Measurements from ENCODE around the gene USP54.
"Not testable (repeated sequence)": the region's sequence is repeated elsewhere in the genome, so short reads cannot be mapped to it uniquely, and the experiment has no call there.

The USP54 gene

GRCh38 chr10:73614720-73615119, 23.6 kb upstream of the USP54 start:
- peaks cover 6% of the 10 kb centered on the region for H3K36me3 ChIP-seq (ENCODE audit: insufficient read depth, low read length)
- H3K4me3 ChIP-seq (ENCODE audit: low read length) = no peak overlapping the region
- H3K4me1 ChIP-seq (ENCODE audit: insufficient read depth, low read length) = no peaks in the 10 kb centered on the region
- no peaks in the 10 kb centered on the region for H3K27me3 ChIP-seq (ENCODE audit: insufficient read depth, low read length)
- H2AFZ ChIP-seq (ENCODE audit: low read depth, low read length) = no peak overlapping the region
- no peaks in the 10 kb centered on the region for H3K9me3 ChIP-seq (ENCODE audit: low read length)

- Histone ChIP-seq H2AFZ (ENCODE audit: low read depth, low read length) (no peak overlapping the region), H3K4me3 (ENCODE audit: low read length) (no peak overlapping the region), H3K9me3 (ENCODE audit: low read length) (no peaks in the 10 kb centered on the region), H3K27me3 (ENCODE audit: insufficient read depth, low read length) (no peaks in the 10 kb centered on the region), H3K4me1 (ENCODE audit: insufficient read depth, low read length) (no peaks in the 10 kb centered on the region), H3K36me3 (ENCODE audit: insufficient read depth, low read length) (peaks cover 3% of the 10 kb centered on the region)
Observed at GRCh38 chr10:73609116-73609515, 18.0 kb upstream of the USP54 start.

GRCh38 chr10:73601486-73601921, 10.4 kb upstream of the USP54 start:
- Histone ChIP-seq H3K4me3 (ENCODE audit: low read length) (no peak overlapping the region), H3K4me1 (ENCODE audit: insufficient read depth, low read length) (peaks cover 5% of the 10 kb centered on the region), H2AFZ (ENCODE audit: low read depth, low read length) (no peak overlapping the region), H3K27me3 (ENCODE audit: insufficient read depth, low read length) (no peaks in the 10 kb centered on the region), H3K36me3 (ENCODE audit: insufficient read depth, low read length) (no peaks in the 10 kb centered on the region), H3K9me3 (ENCODE audit: low read length) (no peaks in the 10 kb centered on the region)

GRCh38 chr10:73597346-73597745, 6.2 kb upstream of the USP54 start:
- Histone ChIP-seq H3K9me3 (ENCODE audit: low read length) (no peaks in the 10 kb centered on the region), H3K4me1 (ENCODE audit: insufficient read depth, low read length) (peaks cover 6% of the 10 kb centered on the region), H3K4me3 (ENCODE audit: low read length) (no peak overlapping the region), H2AFZ (ENCODE audit: low read depth, low read length) (no peak overlapping the region), H3K27me3 (ENCODE audit: insufficient read depth, low read length) (no peaks in the 10 kb centered on the region), H3K36me3 (ENCODE audit: insufficient read depth, low read length) (no peaks in the 10 kb centered on the region)

GRCh38 chr10:73593812-73594211, 2.7 kb upstream of the USP54 start:
- Histone ChIP-seq H3K36me3 (ENCODE audit: insufficient read depth, low read length) (no peaks in the 10 kb centered on the region), H3K27me3 (ENCODE audit: insufficient read depth, low read length) (no peaks in the 10 kb centered on the region), H3K9me3 (ENCODE audit: low read length) (no peaks in the 10 kb centered on the region), H2AFZ (ENCODE audit: low read depth, low read length) (no peak overlapping the region), H3K4me3 (ENCODE audit: low read length) (no peak overlapping the region), H3K4me1 (ENCODE audit: insufficient read depth, low read length) (peaks cover 22% of the 10 kb centered on the region)

- Histone ChIP-seq H3K9me3 (ENCODE audit: low read length) (no peaks in the 10 kb centered on the region), H3K4me1 (ENCODE audit: insufficient read depth, low read length) (peaks cover 22% of the 10 kb centered on the region), H3K4me3 (ENCODE audit: low read length) (no peak overlapping the region), H2AFZ (ENCODE audit: low read depth, low read length) (no peak overlapping the region), H3K36me3 (ENCODE audit: insufficient read depth, low read length) (no peaks in the 10 kb centered on the region), H3K27me3 (ENCODE audit: insufficient read depth, low read length) (no peaks in the 10 kb centered on the region)
Observed at GRCh38 chr10:73593110-73593509, 2.0 kb upstream of the USP54 start.

- H3K4me1 ChIP-seq (ENCODE audit: insufficient read depth, low read length) = peaks cover 22% of the 10 kb centered on the region
- no peaks in the 10 kb centered on the region for H3K9me3 ChIP-seq (ENCODE audit: low read length)
- H3K4me3 ChIP-seq (ENCODE audit: low read length) = peak overlapping the region; percentile 29
- H2AFZ ChIP-seq (ENCODE audit: low read depth, low read length) = peak overlapping the region; percentile 23
- H3K36me3 ChIP-seq (ENCODE audit: insufficient read depth, low read length) = no peaks in the 10 kb centered on the region
- H3K27me3 ChIP-seq (ENCODE audit: insufficient read depth, low read length) = no peaks in the 10 kb centered on the region
Observed at GRCh38 chr10:73591935-73592699, 975 bp upstream of the USP54 start.

GRCh38 chr10:73589563-73590126, 1.5 kb downstream of the USP54 start:
- Histone ChIP-seq H3K27me3 (ENCODE audit: insufficient read depth, low read length) (no peaks in the 10 kb centered on the region), H3K4me3 (ENCODE audit: low read length) (no peak overlapping the region), H3K9me3 (ENCODE audit: low read length) (peaks cover 2% of the 10 kb centered on the region), H2AFZ (ENCODE audit: low read depth, low read length) (no peak overlapping the region), H3K36me3 (ENCODE audit: insufficient read depth, low read length) (no peaks in the 10 kb centered on the region), H3K4me1 (ENCODE audit: insufficient read depth, low read length) (peaks cover 22% of the 10 kb centered on the region)

- H3K4me1 ChIP-seq (ENCODE audit: insufficient read depth, low read length) = peaks cover 22% of the 10 kb centered on the region
- H3K27me3 ChIP-seq (ENCODE audit: insufficient read depth, low read length) = no peaks in the 10 kb centered on the region
- H3K4me3 ChIP-seq (ENCODE audit: low read length) = no peak overlapping the region
- H2AFZ ChIP-seq (ENCODE audit: low read depth, low read length) = no peak overlapping the region
- peaks cover 2% of the 10 kb centered on the region for H3K9me3 ChIP-seq (ENCODE audit: low read length)
- H3K36me3 ChIP-seq (ENCODE audit: insufficient read depth, low read length) = no peaks in the 10 kb centered on the region
Observed at GRCh38 chr10:73588656-73589055, 2.5 kb downstream of the USP54 start.

- H3K36me3 ChIP-seq (ENCODE audit: insufficient read depth, low read length) = no peaks in the 10 kb centered on the region
- H3K27me3 ChIP-seq (ENCODE audit: insufficient read depth, low read length) = no peaks in the 10 kb centered on the region
- H3K4me1 ChIP-seq (ENCODE audit: insufficient read depth, low read length) = peaks cover 16% of the 10 kb centered on the region
- no peak overlapping the region for H2AFZ ChIP-seq (ENCODE audit: low read depth, low read length)
- H3K9me3 ChIP-seq (ENCODE audit: low read length) = peaks cover 2% of the 10 kb centered on the region
- H3K4me3 ChIP-seq (ENCODE audit: low read length) = no peak overlapping the region
Observed at GRCh38 chr10:73586583-73586984, 4.6 kb downstream of the USP54 start.

- Histone ChIP-seq H3K36me3 (ENCODE audit: insufficient read depth, low read length) (no peaks in the 10 kb centered on the region), H2AFZ (ENCODE audit: low read depth, low read length) (no peak overlapping the region), H3K4me3 (ENCODE audit: low read length) (no peak overlapping the region), H3K9me3 (ENCODE audit: low read length) (peaks cover 2% of the 10 kb centered on the region), H3K4me1 (ENCODE audit: insufficient read depth, low read length) (peaks cover 7% of the 10 kb centered on the region), H3K27me3 (ENCODE audit: insufficient read depth, low read length) (no peaks in the 10 kb centered on the region)
Observed at GRCh38 chr10:73585327-73585726, 5.8 kb downstream of the USP54 start.

- H3K36me3 ChIP-seq (ENCODE audit: insufficient read depth, low read length) = no peaks in the 10 kb centered on the region
- peaks cover 5% of the 10 kb centered on the region for H3K4me1 ChIP-seq (ENCODE audit: insufficient read depth, low read length)
- no peaks in the 10 kb centered on the region for H3K27me3 ChIP-seq (ENCODE audit: insufficient read depth, low read length)
- H2AFZ ChIP-seq (ENCODE audit: low read depth, low read length) = no peak overlapping the region
- H3K9me3 ChIP-seq (ENCODE audit: low read length) = peaks cover 2% of the 10 kb centered on the region
- no peak overlapping the region for H3K4me3 ChIP-seq (ENCODE audit: low read length)
Observed at GRCh38 chr10:73584737-73585136, 6.4 kb downstream of the USP54 start.

GRCh38 chr10:73581918-73582317, 9.2 kb downstream of the USP54 start:
- H2AFZ ChIP-seq (ENCODE audit: low read depth, low read length) = no peak overlapping the region
- no peak overlapping the region for H3K4me3 ChIP-seq (ENCODE audit: low read length)

GRCh38 chr10:73578927-73579326, 12.2 kb downstream of the USP54 start:
- H3K4me3 ChIP-seq (ENCODE audit: low read length); H3K36me3 ChIP-seq (ENCODE audit: insufficient read depth, low read length); H3K27me3 ChIP-seq (ENCODE audit: insufficient read depth, low read length); H3K4me1 ChIP-seq (ENCODE audit: insufficient read depth, low read length); H3K9me3 ChIP-seq (ENCODE audit: low read length); H2AFZ ChIP-seq (ENCODE audit: low read depth, low read length): not testable (repeated sequence)

More at GRCh38 chr10:73581918-73582317, 9.2 kb downstream of the USP54 start:
- Histone ChIP-seq H3K4me1 (ENCODE audit: insufficient read depth, low read length) (peaks cover 2% of the 10 kb centered on the region), H3K36me3 (ENCODE audit: insufficient read depth, low read length) (no peaks in the 10 kb centered on the region), H3K9me3 (ENCODE audit: low read length) (peaks cover 2% of the 10 kb centered on the region), H3K27me3 (ENCODE audit: insufficient read depth, low read length) (no peaks in the 10 kb centered on the region)

Measured in neuron (in vitro differentiated cells).